SK-N-SH (cell line): ENCODE results near the gene EIF2B5.

Source experiments
- EP300 ChIP-seq, 2 experiments: IDR thresholded peaks; 2 replicates each; pipeline versions ENCODE4 v1.4.0 to v1.6.1; 2012; ENCODE audit warnings: borderline replicate concordance in 1 of 2, low read depth in 1 of 2, low read length in 1 of 2
- EZH2phosphoT487 ChIP-seq: fragments of 200-600 bp; sonication (generic); IDR thresholded peaks from 2 replicates; pipeline ENCODE4 v1.6.1; 2017; ENCODE audit warnings: low read depth, mixed run types, mild to moderate bottlenecking, antibody characterized with exemption, moderate library complexity, borderline replicate concordance
- FOXJ3 ChIP-seq: sonication (generic); formaldehyde crosslinking; IDR thresholded peaks from 2 replicates; pipeline ENCODE4 v1.5.1; 2020; ENCODE audit warnings: mild to moderate bottlenecking, missing genetic modification reagents
- GABPA ChIP-seq: IDR thresholded peaks from 2 replicates; pipeline ENCODE4 v1.4.0; 2012; ENCODE audit warnings: low read depth, mild to moderate bottlenecking
- POLR2AphosphoS5 ChIP-seq: IDR thresholded peaks from 2 replicates; pipeline ENCODE4 v1.6.1; 2012; ENCODE audit warnings: low read depth, low read length
- RAD21 ChIP-seq: IDR thresholded peaks from 2 replicates; pipeline ENCODE4 v1.6.1; 2012; ENCODE audit warnings: mild to moderate bottlenecking, low read length
- SIN3A ChIP-seq: IDR thresholded peaks from 2 replicates; pipeline ENCODE4 v1.6.1; 2012; ENCODE audit warnings: low read depth, mild to moderate bottlenecking, low read length, moderate library complexity, borderline replicate concordance
- SMC3 ChIP-seq: IDR thresholded peaks from 2 replicates; pipeline ENCODE4 v1.6.1; 2012; ENCODE audit warnings: low read depth, low read length, improper control_type of control experiment
- TEAD4 ChIP-seq: IDR thresholded peaks from 2 replicates; pipeline ENCODE4 v1.4.0; 2012; ENCODE audit warnings: mild to moderate bottlenecking, borderline replicate concordance; ENCODE audit not compliant: insufficient read depth
- YY1 ChIP-seq: IDR thresholded peaks from 2 replicates; pipeline ENCODE4 v1.4.0; 2012; ENCODE audit warnings: low read depth, mild to moderate bottlenecking
- ZBTB33 ChIP-seq: IDR thresholded peaks from 2 replicates; pipeline ENCODE4 v1.4.0; 2012; ENCODE audit warnings: low read depth, borderline replicate concordance
- TF ChIP-seq, protein P1 (sequence below): fragments of 200-600 bp; sonication (generic); IDR thresholded peaks from 2 replicates; pipeline ENCODE4 v1.6.1; 2017; ENCODE audit warnings: antibody characterized with exemption, mild to moderate bottlenecking, moderate library complexity
- TF ChIP-seq, protein P2 (sequence below): IDR thresholded peaks from 2 replicates; pipeline ENCODE4 v1.6.1; 2012; ENCODE audit warnings: mild to moderate bottlenecking, low read depth, low read length, moderate library complexity

- no peak for TF ChIP-seq SIN3A
- TF ChIP-seq GABPA: no peak
- TF ChIP-seq, protein P1, sequence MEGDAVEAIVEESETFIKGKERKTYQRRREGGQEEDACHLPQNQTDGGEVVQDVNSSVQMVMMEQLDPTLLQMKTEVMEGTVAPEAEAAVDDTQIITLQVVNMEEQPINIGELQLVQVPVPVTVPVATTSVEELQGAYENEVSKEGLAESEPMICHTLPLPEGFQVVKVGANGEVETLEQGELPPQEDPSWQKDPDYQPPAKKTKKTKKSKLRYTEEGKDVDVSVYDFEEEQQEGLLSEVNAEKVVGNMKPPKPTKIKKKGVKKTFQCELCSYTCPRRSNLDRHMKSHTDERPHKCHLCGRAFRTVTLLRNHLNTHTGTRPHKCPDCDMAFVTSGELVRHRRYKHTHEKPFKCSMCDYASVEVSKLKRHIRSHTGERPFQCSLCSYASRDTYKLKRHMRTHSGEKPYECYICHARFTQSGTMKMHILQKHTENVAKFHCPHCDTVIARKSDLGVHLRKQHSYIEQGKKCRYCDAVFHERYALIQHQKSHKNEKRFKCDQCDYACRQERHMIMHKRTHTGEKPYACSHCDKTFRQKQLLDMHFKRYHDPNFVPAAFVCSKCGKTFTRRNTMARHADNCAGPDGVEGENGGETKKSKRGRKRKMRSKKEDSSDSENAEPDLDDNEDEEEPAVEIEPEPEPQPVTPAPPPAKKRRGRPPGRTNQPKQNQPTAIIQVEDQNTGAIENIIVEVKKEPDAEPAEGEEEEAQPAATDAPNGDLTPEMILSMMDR: no peak
- TF ChIP-seq POLR2AphosphoS5: no peak
- no peak for TF ChIP-seq SMC3
- no peak for TF ChIP-seq YY1
- no peak for TF ChIP-seq RAD21
- TF ChIP-seq TEAD4: no peak
- TF ChIP-seq EP300 (IDR thresholded peaks at IDR 0.05; ENCODE audit: borderline replicate concordance in 1 of 2, low read depth in 1 of 2, low read length in 1 of 2): no peak
- TF ChIP-seq, protein P2, sequence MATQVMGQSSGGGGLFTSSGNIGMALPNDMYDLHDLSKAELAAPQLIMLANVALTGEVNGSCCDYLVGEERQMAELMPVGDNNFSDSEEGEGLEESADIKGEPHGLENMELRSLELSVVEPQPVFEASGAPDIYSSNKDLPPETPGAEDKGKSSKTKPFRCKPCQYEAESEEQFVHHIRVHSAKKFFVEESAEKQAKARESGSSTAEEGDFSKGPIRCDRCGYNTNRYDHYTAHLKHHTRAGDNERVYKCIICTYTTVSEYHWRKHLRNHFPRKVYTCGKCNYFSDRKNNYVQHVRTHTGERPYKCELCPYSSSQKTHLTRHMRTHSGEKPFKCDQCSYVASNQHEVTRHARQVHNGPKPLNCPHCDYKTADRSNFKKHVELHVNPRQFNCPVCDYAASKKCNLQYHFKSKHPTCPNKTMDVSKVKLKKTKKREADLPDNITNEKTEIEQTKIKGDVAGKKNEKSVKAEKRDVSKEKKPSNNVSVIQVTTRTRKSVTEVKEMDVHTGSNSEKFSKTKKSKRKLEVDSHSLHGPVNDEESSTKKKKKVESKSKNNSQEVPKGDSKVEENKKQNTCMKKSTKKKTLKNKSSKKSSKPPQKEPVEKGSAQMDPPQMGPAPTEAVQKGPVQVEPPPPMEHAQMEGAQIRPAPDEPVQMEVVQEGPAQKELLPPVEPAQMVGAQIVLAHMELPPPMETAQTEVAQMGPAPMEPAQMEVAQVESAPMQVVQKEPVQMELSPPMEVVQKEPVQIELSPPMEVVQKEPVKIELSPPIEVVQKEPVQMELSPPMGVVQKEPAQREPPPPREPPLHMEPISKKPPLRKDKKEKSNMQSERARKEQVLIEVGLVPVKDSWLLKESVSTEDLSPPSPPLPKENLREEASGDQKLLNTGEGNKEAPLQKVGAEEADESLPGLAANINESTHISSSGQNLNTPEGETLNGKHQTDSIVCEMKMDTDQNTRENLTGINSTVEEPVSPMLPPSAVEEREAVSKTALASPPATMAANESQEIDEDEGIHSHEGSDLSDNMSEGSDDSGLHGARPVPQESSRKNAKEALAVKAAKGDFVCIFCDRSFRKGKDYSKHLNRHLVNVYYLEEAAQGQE: no peak
- no peak for TF ChIP-seq ZBTB33
- no peak for TF ChIP-seq FOXJ3 (CRISPR knock-in tag)
- TF ChIP-seq EZH2phosphoT487: no peak
Observed at GRCh38 chr3:184192889-184193288, 57.7 kb downstream of the EIF2B5 start.
